MCF 10A (cell line): Measurements from ENCODE around the gene QSOX2. TPM values are rescaled to one million over a fixed set of nuclear protein-coding genes. Genes with fewer than 3 reads are reported as not detected.

ENCODE experiments used
- BruUV-seq: library from RNA; stranded (reverse); fragments of 400-500 nt; replicated peaks from 2 replicates; lab custom pipeline; 2021; lab: Mats Ljungman, UMichigan
- CTCF ChIA-PET: fragments of 300-600 bp; sonication (Branson Sonifier 250); formaldehyde crosslinking; extraction: SDS; loops from one replicate; lab custom pipeline; 2021; ENCODE audit warnings: antibody characterized with exemption, inconsistent platforms; lab: Yijun Ruan, JAX
- POLR2A ChIA-PET: fragments of 300-600, 350-650 bp; sonication (Branson Sonifier 250); formaldehyde crosslinking; extraction: SDS; loops from one replicate; lab custom pipeline; 2020; ENCODE audit warnings: antibody characterized with exemption, inconsistent platforms; lab: Yijun Ruan, JAX
- DNase-seq: peaks from one replicate; pipeline ENCODE4 v3.0.0-alpha.2; 2018; ENCODE audit not compliant: unreplicated experiment
- H3K27ac Mint-ChIP-seq: one replicate; pipeline ENCODE4 v1.8.0; 2022; ENCODE audit warnings: mild to moderate bottlenecking, low read depth, mixed read lengths; ENCODE audit not compliant: unreplicated experiment
- H3K27me3 Mint-ChIP-seq: one replicate; pipeline ENCODE4 v1.8.0; 2022; ENCODE audit warnings: mixed read lengths; ENCODE audit not compliant: insufficient read depth, unreplicated experiment
- H3K36me3 Mint-ChIP-seq: one replicate; pipeline ENCODE4 v1.8.0; 2022; ENCODE audit warnings: mild to moderate bottlenecking, moderate library complexity, mixed read lengths; ENCODE audit not compliant: insufficient read depth, unreplicated experiment
- H3K4me1 Mint-ChIP-seq: one replicate; pipeline ENCODE4 v1.8.0; 2022; ENCODE audit warnings: mixed read lengths; ENCODE audit not compliant: insufficient read depth, unreplicated experiment
- H3K4me3 Mint-ChIP-seq: one replicate; pipeline ENCODE4 v1.8.0; 2022; ENCODE audit warnings: mild to moderate bottlenecking, moderate library complexity, mixed read lengths; ENCODE audit not compliant: unreplicated experiment
- H3K9me3 Mint-ChIP-seq: one replicate; pipeline ENCODE4 v1.8.0; 2022; ENCODE audit warnings: mixed read lengths; ENCODE audit not compliant: unreplicated experiment
- CTCF ChIP-seq: fragments of 200-600 bp; IDR thresholded peaks from one replicate; pipeline ENCODE4 v1.8.0; 2022; ENCODE audit warnings: antibody characterized with exemption, mild to moderate bottlenecking; ENCODE audit not compliant: unreplicated experiment
- intact Hi-C: fragments of 100-400 bp; cut with micrococcal nuclease; formaldehyde crosslinking; loops from 2 replicates; pipeline ENCODE4 v1.14.1; 2022
- total RNA-seq: library from RNA; stranded (reverse); gene quantifications from 2 replicates; pipeline ENCODE4 v1.2.3, GENCODE V29; 2022

Gene QSOX2
- total RNA-seq, 1 experiment from 2014 or later: 27.7 TPM

- peaks cover 29% of the 10 kb centered on the region for H3K36me3 Mint-ChIP-seq
- CTCF ChIA-PET: interaction anchor here (0.7 to 1.2 kb wide), 3 partner anchors 16 to 206 kb away, joined by 3 read pairs; no protein-coding TSS in a partner anchor
- TF ChIP-seq CTCF: no peak
- no peaks in the 10 kb centered on the region for H3K4me1 Mint-ChIP-seq
- H3K4me3 Mint-ChIP-seq: no peak overlapping the region
- POLR2A ChIA-PET: no interaction called here
- H3K27me3 Mint-ChIP-seq: no peaks in the 10 kb centered on the region
- no TSS peak for BruUV-seq
- no peaks in the 10 kb centered on the region for H3K9me3 Mint-ChIP-seq
- H3K27ac Mint-ChIP-seq: no peak overlapping the region
- DNase-seq: no peak
- intact Hi-C loops: no loop called here
Measured at GRCh38 chr9:136235171-136235570, 10.4 kb downstream of the QSOX2 start.

- H3K27ac Mint-ChIP-seq: no peak overlapping the region
- POLR2A ChIA-PET: interaction anchor here (0.7 kb wide), 1 partner anchor 10 kb away, joined by 3 read pairs; no protein-coding TSS in a partner anchor
- CTCF ChIA-PET: interaction anchor here (0.7 to 1.2 kb wide), 2 partner anchors 16 to 50 kb away, joined by 3 read pairs; no protein-coding TSS in a partner anchor
- no peak for DNase-seq
- H3K4me3 Mint-ChIP-seq: no peak overlapping the region
- no peaks in the 10 kb centered on the region for H3K4me1 Mint-ChIP-seq
- H3K9me3 Mint-ChIP-seq: no peaks in the 10 kb centered on the region
- no peak for TF ChIP-seq CTCF
- no peaks in the 10 kb centered on the region for H3K27me3 Mint-ChIP-seq
- H3K36me3 Mint-ChIP-seq: peaks cover 29% of the 10 kb centered on the region
- no TSS peak for BruUV-seq
- intact Hi-C loops: no loop called here
Measured at GRCh38 chr9:136234597-136234996, 11.0 kb downstream of the QSOX2 start.

GRCh38 chr9:136233868-136234267 is 11.7 kb downstream of the QSOX2 start:
- Mint-ChIP-seq H3K27me3 (no peaks in the 10 kb centered on the region), H3K9me3 (no peaks in the 10 kb centered on the region), H3K36me3 (peaks cover 29% of the 10 kb centered on the region), H3K4me3 (no peak overlapping the region), H3K4me1 (peaks cover under 1% of the 10 kb centered on the region), H3K27ac (no peak overlapping the region)
- no TSS peak for BruUV-seq
- TF ChIP-seq CTCF: no peak
- ChIA-PET POLR2A (interaction anchor here (0.7 kb wide), 1 partner anchor 9 kb away, joined by 3 read pairs; no protein-coding TSS in a partner anchor), CTCF (interaction anchor here (0.8 to 1.2 kb wide), 2 partner anchors 15 to 267 kb away, joined by 3 to 5 read pairs; no protein-coding TSS in a partner anchor)
- DNase-seq: no peak
- intact Hi-C loops: no loop called here

DNA sequence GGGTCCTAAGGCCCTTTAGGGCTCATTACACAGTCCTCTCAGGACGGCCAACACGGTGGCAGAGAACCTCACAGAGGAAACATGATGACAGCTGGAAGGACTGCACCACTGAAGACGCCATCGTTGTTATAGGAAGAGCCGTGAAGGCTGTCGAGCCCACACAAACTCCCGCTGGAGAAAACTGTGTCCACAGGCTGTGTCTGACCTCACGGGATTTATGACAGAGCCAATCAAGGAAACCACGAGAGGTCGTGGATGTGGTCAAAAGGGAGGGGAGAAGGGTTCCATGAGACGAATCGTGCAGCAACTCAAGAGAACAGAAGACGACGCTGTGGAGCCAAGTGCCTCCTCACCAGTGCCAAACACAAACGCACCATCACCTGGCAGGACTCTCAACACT is 12.2 kb downstream of the QSOX2 start:
- H3K9me3 Mint-ChIP-seq: no peaks in the 10 kb centered on the region
- no peak overlapping the region for H3K4me3 Mint-ChIP-seq
- no peak for TF ChIP-seq CTCF
- no peak for DNase-seq
- ChIA-PET POLR2A (interaction anchor here (0.6 kb wide), 1 partner anchor 144 kb away, joined by 3 read pairs; no protein-coding TSS in a partner anchor), CTCF (interaction anchor here (0.8 kb wide), 1 partner anchor 266 kb away, joined by 5 read pairs; no protein-coding TSS in a partner anchor)
- H3K27ac Mint-ChIP-seq: no peak overlapping the region
- H3K36me3 Mint-ChIP-seq: peaks cover 29% of the 10 kb centered on the region
- intact Hi-C loops: no loop called here
- BruUV-seq: no TSS peak
- H3K27me3 Mint-ChIP-seq: no peaks in the 10 kb centered on the region
- peaks cover 5% of the 10 kb centered on the region for H3K4me1 Mint-ChIP-seq
